GM23248 (cell line): ENCODE measurements around the gene PITPNM3.

Source experiments
- EZH2 ChIP-seq: fragments of 200-600 bp; sonication (generic); IDR thresholded peaks from 2 replicates; pipeline ENCODE4 v1.6.1; 2018; ENCODE audit warnings: antibody characterized with exemption, mild to moderate bottlenecking; ENCODE audit not compliant: insufficient read depth, poor library complexity, severe bottlenecking
- EZH2phosphoT487 ChIP-seq: fragments of 200-600 bp; sonication (generic); IDR thresholded peaks from 2 replicates; pipeline ENCODE4 v1.6.1; 2018; ENCODE audit warnings: antibody characterized with exemption, moderate library complexity, mild to moderate bottlenecking, low read depth; ENCODE audit not compliant: insufficient read depth

- TF ChIP-seq EZH2 (no peak), EZH2phosphoT487 (no peak)
Measured at GRCh38 chr17:6452471-6453266, 103.7 kb downstream of the PITPNM3 start.
